K562 (cell line): ENCODE data around the gene CPLANE2. TPM values are rescaled to one million over a fixed set of nuclear protein-coding genes. Genes with fewer than 3 reads are reported as not detected.

Source experiments
- ATAC-seq: fragments of 200-7000 bp; cut with Tn5 transposase; 3 replicates; pipeline ENCODE4 v1.9.1; 2020; ENCODE audit warnings: moderate library complexity
- BruUV-seq: library from RNA; stranded (reverse); fragments of 400-500 nt; replicated peaks from 2 replicates; lab custom pipeline; 2021; lab: Mats Ljungman, UMichigan
- CTCF ChIA-PET: fragments of 300-600 bp; formaldehyde crosslinking; extraction: SDS; loops from one replicate; lab custom pipeline; 2021; ENCODE audit warnings: low intra/inter-chr PET ratio; lab: Yijun Ruan, JAX
- POLR2A ChIA-PET: fragments of 300-600, 350-650 bp; sonication (Branson Sonifier 250); formaldehyde crosslinking; extraction: SDS; loops from one replicate; lab custom pipeline; 2021; ENCODE audit warnings: antibody characterized with exemption, inconsistent platforms; lab: Yijun Ruan, JAX
- DNase-seq, 4 experiments: peaks; one replicate each; pipeline versions ENCODE4 v3.0.0 to v3.0.0-alpha.2; 2011 to 2018; ENCODE audit warnings: low spot score in 3 of 4, mixed read lengths in 3 of 4; ENCODE audit errors: extremely low read depth in 1 of 4
- FAIRE-seq: peaks from 2 replicates; lab custom pipeline; 2011; peaks lifted over from hg19 to GRCh38; lab: Jason Lieb, UNC
- H2AFZ ChIP-seq: 2 replicates; pipeline ENCODE4 v1.6.0; 2011; ENCODE audit warnings: low read depth, low read length, control low read depth, inconsistent platforms
- H3K27ac ChIP-seq: fragments of 200-600 bp; 3 replicates; pipeline ENCODE4 v1.8.0; 2011; ENCODE audit warnings: low read depth, mild to moderate bottlenecking, control low read depth, inconsistent platforms, low read length, moderate library complexity, mixed read lengths; ENCODE audit errors: extremely low read depth
- H3K27me3 ChIP-seq, 2 experiments: fragments of 300-600 bp in 1 of 2; 2 replicates in 1 of 2; 3 replicates in 1 of 2; pipeline versions ENCODE4 v1.6.0 to v1.8.0; 2011; ENCODE audit warnings: inconsistent platforms in 2 of 2, low read length in 2 of 2, mild to moderate bottlenecking in 1 of 2, mixed read lengths in 1 of 2, moderate library complexity in 1 of 2; ENCODE audit not compliant: control insufficient read depth in 2 of 2, insufficient read depth in 2 of 2
- H3K36me3 ChIP-seq: fragments of 300-600 bp; 3 replicates; pipeline ENCODE4 v1.8.0; 2011; ENCODE audit warnings: mild to moderate bottlenecking, low read length, inconsistent platforms; ENCODE audit not compliant: control insufficient read depth, insufficient read depth
- H3K4me1 ChIP-seq, 2 experiments: fragments of 200-600 bp in 1 of 2; replicated peaks in 1 of 2; 2 replicates in 1 of 2; 3 replicates in 1 of 2; pipeline versions ENCODE4 v1.5.1 to v1.8.0; 2011; ENCODE audit warnings: inconsistent platforms in 2 of 2, low read length in 2 of 2, mild to moderate bottlenecking in 1 of 2, mixed read lengths in 1 of 2, moderate library complexity in 1 of 2; ENCODE audit not compliant: control insufficient read depth in 2 of 2, insufficient read depth in 2 of 2
- H3K4me2 ChIP-seq: 2 replicates; pipeline ENCODE4 v1.6.1; 2011; ENCODE audit warnings: low read length, control low read depth, inconsistent platforms, mixed read lengths; ENCODE audit not compliant: insufficient read depth
- H3K4me3 ChIP-seq: fragments of 200-600 bp; sonication (generic), shearing (Covaris generic); 2 replicates; pipeline ENCODE4 v1.5.1; 2016; ENCODE audit warnings: control low read depth, inconsistent platforms
- H3K79me2 ChIP-seq: fragments of 200-600 bp; 3 replicates; pipeline ENCODE4 v1.8.0; 2011; ENCODE audit warnings: low read length, inconsistent platforms; ENCODE audit not compliant: control insufficient read depth, insufficient read depth
- H3K9ac ChIP-seq, 2 experiments: 2 replicates each; pipeline versions ENCODE4 v1.6.0 to v1.6.1; 2011; ENCODE audit warnings: low read depth in 2 of 2, low read length in 2 of 2, control low read depth in 1 of 2, inconsistent platforms in 1 of 2, mild to moderate bottlenecking in 1 of 2, mixed read lengths in 1 of 2; ENCODE audit not compliant: insufficient read depth in 1 of 2
- H3K9me1 ChIP-seq: one replicate; pipeline ENCODE4 v1.6.0; 2011; ENCODE audit warnings: inconsistent platforms, mild to moderate bottlenecking, low read length, moderate library complexity; ENCODE audit not compliant: control insufficient read depth, insufficient read depth
- H3K9me3 ChIP-seq: replicated peaks from 2 replicates; pipeline ENCODE4 v1.5.1; 2011; ENCODE audit warnings: low read depth, low read length, inconsistent platforms; ENCODE audit not compliant: control insufficient read depth, insufficient read depth
- H4K20me1 ChIP-seq: replicated peaks from 2 replicates; pipeline ENCODE4 v1.6.1; 2011; ENCODE audit warnings: low read length, inconsistent platforms, mixed read lengths; ENCODE audit not compliant: control insufficient read depth, insufficient read depth
- BRCA1 ChIP-seq, 2 experiments: fragments of 450-650 bp in 1 of 2; sonication (generic) in 1 of 2; formaldehyde crosslinking in 1 of 2; IDR thresholded peaks; 2 replicates each; pipeline versions ENCODE4 v1.5.0 to v1.6.1; 2017 to 2020; ENCODE audit warnings: mild to moderate bottlenecking in 1 of 2, missing genetic modification reagents in 1 of 2
- MTA1 ChIP-seq: fragments of 450-650 bp; IDR thresholded peaks from 2 replicates; pipeline ENCODE4 v1.6.1; 2017; ENCODE audit warnings: borderline replicate concordance
- RAD21 ChIP-seq, 2 experiments: fragments of 250-450 bp in 1 of 2; fragments of 450-650 bp in 1 of 2; sonication (Bioruptor Pico) in 1 of 2; formaldehyde crosslinking in 1 of 2; IDR thresholded peaks in 1 of 2; conservative IDR thresholded peaks in 1 of 2; 2 replicates each; pipeline versions ENCODE4 v1.4.0 to v1.8.0; 2020 to 2022; ENCODE audit warnings: mild to moderate bottlenecking in 2 of 2, moderate library complexity in 1 of 2
- ZC3H4 ChIP-seq: sonication (generic); formaldehyde crosslinking; IDR thresholded peaks from 2 replicates; pipeline ENCODE4 v1.9.0; 2021; ENCODE audit warnings: missing genetic modification reagents, borderline replicate concordance
- WGBS: fragments of 100-300 bp; shearing (Covaris generic); methylation state at CpG from one replicate; pipeline ENCODE4 v1.1.6; 2016; ENCODE audit warnings: low coverage, mixed read lengths; ENCODE audit not compliant: insufficient coverage; ENCODE audit errors: missing lambda C conversion rate; 5-methylcytosine and 5-hydroxymethylcytosine counted together
- in situ Hi-C: fragments of 300-500 bp; cut with MboI; formaldehyde crosslinking; loops from 4 replicates; pipeline ENCODE4 v1.15.0; 2018; ENCODE audit warnings: inconsistent platforms, mixed read lengths
- intact Hi-C: fragments of 100-400 bp; cut with micrococcal nuclease; formaldehyde crosslinking; loops from 2 replicates; pipeline ENCODE4 v1.14.2; 2022
- polyA plus RNA-seq, 8 experiments: library from polyadenylated mRNA; depleted of rRNA in 4 of 8; stranded (reverse) in 5 of 8; unstranded in 3 of 8; fragments of >200 nt; fragmentation: Nextera tagmentation in 2 of 8; fragmentation: Illumina TruSeq in 1 of 8; extraction: Ambion mirVana in 2 of 8; extraction: Trizol in 1 of 8; gene quantifications; 2 replicates each; pipeline versions ENCODE4 v1.2.1 to v1.2.3, GENCODE V29; 2011 to 2014; ENCODE audit warnings: inconsistent platforms in 1 of 8, missing spikeins in 1 of 8
- total RNA-seq, 7 experiments: library from RNA; depleted of rRNA in 6 of 7; stranded (reverse); fragments of >200 nt in 6 of 7; fragmentation: Illumina TruSeq in 2 of 7; extraction: Trizol in 2 of 7; gene quantifications; 2 replicates each; pipeline versions ENCODE4 v1.2.1 to v1.2.3, GENCODE V29; 2011 to 2021; ENCODE audit warnings: low replicate concordance in 1 of 7
- TF ChIP-seq, protein P1 (sequence below), 2 experiments: fragments of 450-650 bp; formaldehyde crosslinking in 1 of 2; IDR thresholded peaks; 2 replicates each; pipeline versions ENCODE4 v1.4.0 to v1.6.1; 2014 to 2020; ENCODE audit warnings: mild to moderate bottlenecking in 2 of 2, borderline replicate concordance in 1 of 2, low read depth in 1 of 2
- TF ChIP-seq, protein P2 (sequence below), 3 experiments: IDR thresholded peaks in 2 of 3; conservative IDR thresholded peaks in 1 of 3; 2 replicates each; pipeline ENCODE4 v1.5.1; 2011 to 2012; ENCODE audit warnings: low read length in 3 of 3, mild to moderate bottlenecking in 3 of 3, control low read depth in 2 of 3, improper control_type of control experiment in 1 of 3, inconsistent platforms in 1 of 3, low read depth in 1 of 3, mixed read lengths in 1 of 3, moderate library complexity in 1 of 3; ENCODE audit not compliant: insufficient read depth in 2 of 3

CPLANE2 gene
- total and polyA plus RNA-seq, 9 of the 15 experiments (the other 6 are each of a cell fraction or from before 2014, with no cell fraction given) = 0.17 to 20.9 (median 8.1) TPM

DNA sequence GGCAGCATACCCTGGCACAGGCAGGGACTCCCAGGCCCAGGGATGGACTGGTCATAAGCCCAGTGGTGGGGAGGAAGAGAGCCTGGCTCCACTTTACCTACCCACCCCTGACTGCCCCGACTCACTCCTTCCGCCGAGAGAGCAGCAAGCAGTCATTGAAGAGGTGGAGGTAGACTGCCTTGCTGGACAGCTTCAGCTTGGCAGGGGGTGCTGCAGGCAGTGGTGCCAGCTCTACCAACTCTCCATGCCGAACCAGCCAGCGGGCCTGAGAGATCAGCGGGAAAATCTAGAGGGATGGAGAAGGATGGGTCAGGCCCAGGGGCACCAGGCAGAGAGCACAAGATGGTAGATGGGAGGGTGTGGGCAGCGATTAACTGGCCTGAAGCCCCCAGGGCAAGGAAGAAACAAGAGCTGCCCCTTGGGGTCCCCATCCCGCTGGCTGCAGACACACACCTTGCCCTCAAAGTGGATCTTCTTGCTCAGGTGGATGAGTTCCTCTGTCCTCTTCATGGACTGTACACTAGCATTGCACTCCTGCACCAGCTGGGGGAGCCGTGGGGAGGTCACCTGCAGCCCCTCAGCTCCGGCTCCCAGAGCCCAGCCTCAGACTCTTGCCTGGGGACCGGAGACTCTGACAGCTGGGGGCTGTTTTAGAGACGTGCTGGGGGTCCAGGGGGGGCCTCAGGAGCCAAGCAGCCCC lies 32.2 kb downstream of the CPLANE2 start:
- Histone ChIP-seq H3K9me1 (no peaks in the 10 kb centered on the region), H3K79me2 (peaks cover 8% of the 10 kb centered on the region; the same call in 2 of the 3 replicates), H4K20me1 (no peaks in the 10 kb centered on the region), H2AFZ (no peak overlapping the region), H3K36me3 (no peaks in the 10 kb centered on the region), H3K27me3 (no peaks in the 10 kb centered on the region), H3K9ac (peak overlapping the region in 1 of 2 experiments; percentile 97; a peak in 3 of 4 replicates), H3K9me3 (no peaks in the 10 kb centered on the region), H3K4me3 (no peak overlapping the region), H3K27ac (no peak overlapping the region), H3K4me2 (peak overlapping the region; percentile 90; the same call in 1 of the 2 replicates), H3K4me1 (peaks cover 26 to 49% of the 10 kb centered on the region in 2 experiments)
- DNase-seq (peak; percentile 42 to 76 (median 56)), ATAC-seq (peak; percentile 46), FAIRE-seq (no peak)
- ChIA-PET CTCF (interaction anchor here (0.6 to 2.7 kb wide), 4 partner anchors 40 to 421 kb away, joined by 3 to 13 read pairs (median 5); no protein-coding TSS in a partner anchor), POLR2A (interaction anchor here (0.6 to 1.7 kb wide), 6 partner anchors 12 to 648 kb away, joined by 3 to 7 read pairs (median 4); no protein-coding TSS in a partner anchor)
- in situ Hi-C loops (no loop called here), intact Hi-C loops (loop anchor here (1.0 kb wide), 1 partner anchor 159 kb away; no protein-coding TSS in a partner anchor)
- 51% methylated on average over 12 of the region's 12 CpGs for WGBS
- BruUV-seq = no TSS peak
- TF ChIP-seq MTA1 (no peak), ZC3H4 (CRISPR knock-in tag) (peak; percentile 72; the same call in 1 of the 2 replicates), RAD21 (CRISPR knock-in tag; conservative IDR thresholded peaks at IDR 0.05 in 1 of 2, IDR thresholded peaks at IDR 0.05 in 1 of 2) (peak; percentile 43 to 74; a peak in 2 of 4 replicates), BRCA1 (IDR thresholded peaks at IDR 0.05) (no peak), BRCA1 (CRISPR knock-in tag; IDR thresholded peaks at IDR 0.05) (peak; percentile 80; the same call in 1 of the 2 replicates)
- TF ChIP-seq, protein P1, sequence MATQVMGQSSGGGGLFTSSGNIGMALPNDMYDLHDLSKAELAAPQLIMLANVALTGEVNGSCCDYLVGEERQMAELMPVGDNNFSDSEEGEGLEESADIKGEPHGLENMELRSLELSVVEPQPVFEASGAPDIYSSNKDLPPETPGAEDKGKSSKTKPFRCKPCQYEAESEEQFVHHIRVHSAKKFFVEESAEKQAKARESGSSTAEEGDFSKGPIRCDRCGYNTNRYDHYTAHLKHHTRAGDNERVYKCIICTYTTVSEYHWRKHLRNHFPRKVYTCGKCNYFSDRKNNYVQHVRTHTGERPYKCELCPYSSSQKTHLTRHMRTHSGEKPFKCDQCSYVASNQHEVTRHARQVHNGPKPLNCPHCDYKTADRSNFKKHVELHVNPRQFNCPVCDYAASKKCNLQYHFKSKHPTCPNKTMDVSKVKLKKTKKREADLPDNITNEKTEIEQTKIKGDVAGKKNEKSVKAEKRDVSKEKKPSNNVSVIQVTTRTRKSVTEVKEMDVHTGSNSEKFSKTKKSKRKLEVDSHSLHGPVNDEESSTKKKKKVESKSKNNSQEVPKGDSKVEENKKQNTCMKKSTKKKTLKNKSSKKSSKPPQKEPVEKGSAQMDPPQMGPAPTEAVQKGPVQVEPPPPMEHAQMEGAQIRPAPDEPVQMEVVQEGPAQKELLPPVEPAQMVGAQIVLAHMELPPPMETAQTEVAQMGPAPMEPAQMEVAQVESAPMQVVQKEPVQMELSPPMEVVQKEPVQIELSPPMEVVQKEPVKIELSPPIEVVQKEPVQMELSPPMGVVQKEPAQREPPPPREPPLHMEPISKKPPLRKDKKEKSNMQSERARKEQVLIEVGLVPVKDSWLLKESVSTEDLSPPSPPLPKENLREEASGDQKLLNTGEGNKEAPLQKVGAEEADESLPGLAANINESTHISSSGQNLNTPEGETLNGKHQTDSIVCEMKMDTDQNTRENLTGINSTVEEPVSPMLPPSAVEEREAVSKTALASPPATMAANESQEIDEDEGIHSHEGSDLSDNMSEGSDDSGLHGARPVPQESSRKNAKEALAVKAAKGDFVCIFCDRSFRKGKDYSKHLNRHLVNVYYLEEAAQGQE (IDR thresholded peaks at IDR 0.05; ENCODE audit: borderline replicate concordance) = peak; percentile 50; the same call in 1 of the 2 replicates
- TF ChIP-seq, protein P1 (CRISPR knock-in tag; IDR thresholded peaks at IDR 0.05; ENCODE audit: low read depth) = no peak
- TF ChIP-seq, protein P2, sequence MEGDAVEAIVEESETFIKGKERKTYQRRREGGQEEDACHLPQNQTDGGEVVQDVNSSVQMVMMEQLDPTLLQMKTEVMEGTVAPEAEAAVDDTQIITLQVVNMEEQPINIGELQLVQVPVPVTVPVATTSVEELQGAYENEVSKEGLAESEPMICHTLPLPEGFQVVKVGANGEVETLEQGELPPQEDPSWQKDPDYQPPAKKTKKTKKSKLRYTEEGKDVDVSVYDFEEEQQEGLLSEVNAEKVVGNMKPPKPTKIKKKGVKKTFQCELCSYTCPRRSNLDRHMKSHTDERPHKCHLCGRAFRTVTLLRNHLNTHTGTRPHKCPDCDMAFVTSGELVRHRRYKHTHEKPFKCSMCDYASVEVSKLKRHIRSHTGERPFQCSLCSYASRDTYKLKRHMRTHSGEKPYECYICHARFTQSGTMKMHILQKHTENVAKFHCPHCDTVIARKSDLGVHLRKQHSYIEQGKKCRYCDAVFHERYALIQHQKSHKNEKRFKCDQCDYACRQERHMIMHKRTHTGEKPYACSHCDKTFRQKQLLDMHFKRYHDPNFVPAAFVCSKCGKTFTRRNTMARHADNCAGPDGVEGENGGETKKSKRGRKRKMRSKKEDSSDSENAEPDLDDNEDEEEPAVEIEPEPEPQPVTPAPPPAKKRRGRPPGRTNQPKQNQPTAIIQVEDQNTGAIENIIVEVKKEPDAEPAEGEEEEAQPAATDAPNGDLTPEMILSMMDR (IDR thresholded peaks at IDR 0.05 in 2 of 3, conservative IDR thresholded peaks at IDR 0.05 in 1 of 3; ENCODE audit: insufficient read depth in 2 of 3, low read depth in 1 of 3, low read length in 3 of 3) = peak; percentile 72 to 83 (median 76)
